MM.1S (cell line): Measurements from ENCODE around the gene FAM13B.

Experiments
- DNase-seq: peaks from one replicate; pipeline ENCODE4 v3.0.0-alpha.2; 2015
- H2AFZ ChIP-seq: fragments of 300-600 bp; sonication (generic); 2 replicates; pipeline ENCODE4 v1.6.0; 2016; ENCODE audit warnings: antibody characterized with exemption, low read length
- H3F3A ChIP-seq: fragments of 300-600 bp; sonication (generic); 2 replicates; pipeline ENCODE4 v1.6.1; 2016; ENCODE audit warnings: mild to moderate bottlenecking, antibody characterized with exemption, low read length, moderate library complexity, mixed read lengths; ENCODE audit not compliant: insufficient read depth
- H3K27ac ChIP-seq: fragments of 300-600 bp; sonication (generic); 2 replicates; pipeline ENCODE4 v1.5.1; 2016; ENCODE audit warnings: mild to moderate bottlenecking, low read length
- H3K27me3 ChIP-seq: fragments of 300-600 bp; sonication (generic); replicated peaks from 2 replicates; pipeline ENCODE4 v1.6.0; 2016; ENCODE audit warnings: low read length; ENCODE audit not compliant: insufficient read depth
- H3K36me3 ChIP-seq: fragments of 300-600 bp; sonication (generic); replicated peaks from 2 replicates; pipeline ENCODE4 v1.6.1; 2016; ENCODE audit warnings: mild to moderate bottlenecking, low read length, mixed read lengths; ENCODE audit not compliant: insufficient read depth
- H3K4me1 ChIP-seq: fragments of 300-600 bp; sonication (generic); 2 replicates; pipeline ENCODE4 v1.6.1; 2016; ENCODE audit warnings: low read length, mixed read lengths
- H3K4me2 ChIP-seq: fragments of 300-600 bp; sonication (generic); 2 replicates; pipeline ENCODE4 v1.6.0; 2016; ENCODE audit warnings: low read depth, low read length
- H3K4me3 ChIP-seq: fragments of 300-600 bp; sonication (generic); 2 replicates; pipeline ENCODE4 v1.5.1; 2016; ENCODE audit warnings: low read length, mixed read lengths
- H3K79me2 ChIP-seq: fragments of 300-600 bp; sonication (generic); 2 replicates; pipeline ENCODE4 v1.6.1; 2016; ENCODE audit warnings: mixed run types, low read length, mixed read lengths
- H3K9ac ChIP-seq: fragments of 300-600 bp; sonication (generic); 2 replicates; pipeline ENCODE4 v1.6.1; 2016; ENCODE audit warnings: low read length, mixed read lengths
- H3K9me2 ChIP-seq: fragments of 300-600 bp; sonication (generic); replicated peaks from 2 replicates; pipeline ENCODE4 v1.6.1; 2016; ENCODE audit warnings: mild to moderate bottlenecking, low read length, mixed read lengths; ENCODE audit not compliant: insufficient read depth
- H3K9me3 ChIP-seq: fragments of 300-600 bp; sonication (generic); replicated peaks from 2 replicates; pipeline ENCODE4 v1.6.1; 2016; ENCODE audit warnings: mild to moderate bottlenecking, low read length, mixed read lengths; ENCODE audit not compliant: insufficient read depth
- H4K20me1 ChIP-seq: fragments of 300-600 bp; sonication (generic); 2 replicates; pipeline ENCODE4 v1.6.1; 2016; ENCODE audit warnings: mild to moderate bottlenecking, low read length, moderate library complexity, mixed read lengths; ENCODE audit not compliant: insufficient read depth
- EZH2 ChIP-seq: fragments of 300-600 bp; sonication (generic); optimal IDR thresholded peaks from 2 replicates; pipeline ENCODE3; 2017; ENCODE audit warnings: low read depth, mild to moderate bottlenecking, antibody characterized with exemption, low read length, mixed read lengths
- EZH2phosphoT487 ChIP-seq: fragments of 300-600 bp; sonication (generic); IDR thresholded peaks from 2 replicates; pipeline ENCODE4 v1.6.1; 2018; ENCODE audit warnings: antibody characterized with exemption, low read length
- TF ChIP-seq, protein P1 (sequence below): fragments of 300-600 bp; sonication (generic); IDR thresholded peaks from 2 replicates; pipeline ENCODE4 v1.5.1; 2016; ENCODE audit warnings: antibody characterized with exemption, low read length, mixed read lengths

Gene FAM13B

DNA sequence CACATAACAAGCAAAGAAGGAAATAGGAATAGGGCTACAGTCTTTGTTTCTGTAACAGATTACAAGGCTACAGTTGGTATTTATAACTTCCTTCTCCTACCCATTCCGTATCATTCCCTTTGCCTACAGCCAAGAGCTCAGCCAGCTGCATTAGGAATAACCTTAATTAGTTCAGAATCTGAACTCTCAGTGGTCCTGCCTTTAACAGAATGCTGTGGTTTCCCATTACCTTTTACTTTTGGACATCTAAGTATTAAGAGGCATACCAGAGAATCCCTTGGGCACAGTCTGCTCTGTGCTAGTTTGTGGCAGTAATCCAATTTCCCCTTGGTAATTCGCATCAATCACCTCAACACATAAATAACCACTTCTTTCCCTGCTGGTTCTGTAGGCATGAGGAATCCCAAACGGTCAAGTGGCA, 99.4 kb downstream of the FAM13B start:
- Histone ChIP-seq H3K27me3 (no peaks in the 10 kb centered on the region), H3F3A (no peaks in the 10 kb centered on the region), H3K9me2 (no peaks in the 10 kb centered on the region), H2AFZ (no peak overlapping the region), H4K20me1 (no peaks in the 10 kb centered on the region), H3K79me2 (no peaks in the 10 kb centered on the region), H3K4me1 (no peaks in the 10 kb centered on the region), H3K36me3 (0 out of 2 replicates have a peak, but pooled peaks cover 2% of the 10 kb centered on the region), H3K4me3 (no peak overlapping the region), H3K27ac (no peak overlapping the region), H3K4me2 (no peak overlapping the region), H3K9ac (no peak overlapping the region), H3K9me3 (no peaks in the 10 kb centered on the region)
- TF ChIP-seq, protein P1, sequence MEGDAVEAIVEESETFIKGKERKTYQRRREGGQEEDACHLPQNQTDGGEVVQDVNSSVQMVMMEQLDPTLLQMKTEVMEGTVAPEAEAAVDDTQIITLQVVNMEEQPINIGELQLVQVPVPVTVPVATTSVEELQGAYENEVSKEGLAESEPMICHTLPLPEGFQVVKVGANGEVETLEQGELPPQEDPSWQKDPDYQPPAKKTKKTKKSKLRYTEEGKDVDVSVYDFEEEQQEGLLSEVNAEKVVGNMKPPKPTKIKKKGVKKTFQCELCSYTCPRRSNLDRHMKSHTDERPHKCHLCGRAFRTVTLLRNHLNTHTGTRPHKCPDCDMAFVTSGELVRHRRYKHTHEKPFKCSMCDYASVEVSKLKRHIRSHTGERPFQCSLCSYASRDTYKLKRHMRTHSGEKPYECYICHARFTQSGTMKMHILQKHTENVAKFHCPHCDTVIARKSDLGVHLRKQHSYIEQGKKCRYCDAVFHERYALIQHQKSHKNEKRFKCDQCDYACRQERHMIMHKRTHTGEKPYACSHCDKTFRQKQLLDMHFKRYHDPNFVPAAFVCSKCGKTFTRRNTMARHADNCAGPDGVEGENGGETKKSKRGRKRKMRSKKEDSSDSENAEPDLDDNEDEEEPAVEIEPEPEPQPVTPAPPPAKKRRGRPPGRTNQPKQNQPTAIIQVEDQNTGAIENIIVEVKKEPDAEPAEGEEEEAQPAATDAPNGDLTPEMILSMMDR, result no peak
- TF ChIP-seq EZH2 (no peak), EZH2phosphoT487 (no peak)
- DNase-seq, result no peak

DNA sequence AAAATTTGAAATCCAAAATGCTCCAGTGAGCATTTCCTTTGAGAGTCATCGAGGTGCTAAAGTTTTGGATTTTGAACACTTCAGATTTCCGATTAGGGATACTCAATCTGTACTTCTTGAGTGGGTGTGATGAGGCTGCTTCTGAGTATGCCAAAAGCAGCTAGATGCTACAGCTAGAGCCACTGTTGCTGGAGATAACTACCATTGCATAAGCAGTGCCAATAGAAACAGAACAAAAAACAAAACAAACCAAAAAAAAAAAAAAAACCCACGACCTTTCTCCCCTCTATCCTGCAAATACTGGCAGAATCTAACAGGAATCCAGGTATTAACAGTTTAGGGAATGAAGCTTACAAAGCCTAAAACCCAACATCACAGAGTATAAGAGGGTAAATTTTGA, 100.1 kb downstream of the FAM13B start:
- H3K4me3 ChIP-seq, result no peak overlapping the region
- no peaks in the 10 kb centered on the region for H3K4me1 ChIP-seq
- H3K79me2 ChIP-seq, result no peaks in the 10 kb centered on the region
- no peaks in the 10 kb centered on the region for H3F3A ChIP-seq
- H3K9ac ChIP-seq, result no peak overlapping the region
- no peak overlapping the region for H2AFZ ChIP-seq
- no peak for DNase-seq
- no peak for TF ChIP-seq EZH2phosphoT487
- no peaks in the 10 kb centered on the region for H3K36me3 ChIP-seq
- H3K27me3 ChIP-seq, result no peaks in the 10 kb centered on the region
- H3K9me3 ChIP-seq, result no peaks in the 10 kb centered on the region
- H4K20me1 ChIP-seq, result no peaks in the 10 kb centered on the region
- H3K4me2 ChIP-seq, result no peak overlapping the region
- no peak overlapping the region for H3K27ac ChIP-seq
- no peaks in the 10 kb centered on the region for H3K9me2 ChIP-seq

DNA sequence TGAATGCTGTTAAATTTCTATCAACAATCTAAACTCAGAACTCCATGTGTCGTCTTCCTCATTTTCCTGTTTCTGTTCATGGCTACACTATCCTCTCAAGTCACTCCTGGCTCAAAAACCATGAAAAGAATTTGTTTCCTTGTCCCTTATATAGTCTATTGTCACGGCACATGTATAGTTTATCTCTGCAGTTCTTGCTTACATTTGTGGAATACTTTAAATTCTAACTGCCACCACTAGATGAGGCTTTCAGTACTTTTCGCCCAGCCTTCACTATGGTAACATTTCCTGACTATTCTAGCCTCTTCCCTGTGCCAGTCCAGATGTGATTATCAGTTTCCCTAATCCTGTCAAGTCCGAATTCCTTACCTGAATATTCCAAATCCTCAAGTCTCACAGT, 109.0 kb downstream of the FAM13B start:
- H3K27ac ChIP-seq, result no peak overlapping the region
- no peak for DNase-seq

DNA sequence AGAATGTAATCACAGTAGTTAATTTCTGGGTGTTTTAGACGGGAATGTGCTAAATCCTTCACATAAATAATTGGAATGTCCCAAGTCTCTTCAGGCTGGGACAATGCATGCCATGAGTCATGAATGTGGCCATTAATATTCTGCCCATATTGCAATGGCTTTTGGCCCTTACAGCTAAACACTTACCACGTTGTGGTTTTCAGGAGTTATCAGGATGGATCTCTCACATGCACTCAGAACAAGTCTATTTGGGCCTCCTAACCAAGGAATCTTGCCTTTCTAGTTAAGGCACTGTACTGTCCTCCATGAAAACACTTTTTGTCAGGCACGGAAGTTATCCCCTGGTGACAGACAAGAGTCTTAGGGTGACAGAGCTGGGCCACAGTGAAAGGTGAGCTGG, 110.9 kb downstream of the FAM13B start:
- H2AFZ ChIP-seq, result no peak overlapping the region

More for the DNA sequence above, 109.0 kb downstream of the FAM13B start:
- H3K36me3 ChIP-seq, result no peaks in the 10 kb centered on the region
- H3K4me3 ChIP-seq, result no peak overlapping the region
- no peak overlapping the region for H3K4me2 ChIP-seq
- TF ChIP-seq EZH2phosphoT487 (no peak), EZH2 (no peak)
- TF ChIP-seq, protein P1, result no peak
- no peaks in the 10 kb centered on the region for H3K9me3 ChIP-seq
- H3K79me2 ChIP-seq, result no peaks in the 10 kb centered on the region
- no peaks in the 10 kb centered on the region for H3K4me1 ChIP-seq
- no peak overlapping the region for H2AFZ ChIP-seq
- H3F3A ChIP-seq, result no peaks in the 10 kb centered on the region
- H3K9ac ChIP-seq, result no peak overlapping the region
- no peaks in the 10 kb centered on the region for H3K27me3 ChIP-seq
- no peaks in the 10 kb centered on the region for H3K9me2 ChIP-seq
- H4K20me1 ChIP-seq, result no peaks in the 10 kb centered on the region

More for the DNA sequence above, 110.9 kb downstream of the FAM13B start:
- Histone ChIP-seq H3K9ac (no peak overlapping the region), H3K27ac (no peak overlapping the region), H3K27me3 (no peaks in the 10 kb centered on the region), H3K4me2 (no peak overlapping the region), H3K36me3 (no peaks in the 10 kb centered on the region), H3K9me3 (no peaks in the 10 kb centered on the region), H4K20me1 (no peaks in the 10 kb centered on the region), H3K4me1 (no peaks in the 10 kb centered on the region), H3K79me2 (no peaks in the 10 kb centered on the region), H3F3A (no peaks in the 10 kb centered on the region), H3K4me3 (no peak overlapping the region), H3K9me2 (no peaks in the 10 kb centered on the region)
- TF ChIP-seq EZH2phosphoT487, result no peak
- TF ChIP-seq, protein P1, result no peak
- TF ChIP-seq EZH2, result no peak
- no peak for DNase-seq
